ENCODE results near the gene IKZF2.

The IKZF2 gene

DNA sequence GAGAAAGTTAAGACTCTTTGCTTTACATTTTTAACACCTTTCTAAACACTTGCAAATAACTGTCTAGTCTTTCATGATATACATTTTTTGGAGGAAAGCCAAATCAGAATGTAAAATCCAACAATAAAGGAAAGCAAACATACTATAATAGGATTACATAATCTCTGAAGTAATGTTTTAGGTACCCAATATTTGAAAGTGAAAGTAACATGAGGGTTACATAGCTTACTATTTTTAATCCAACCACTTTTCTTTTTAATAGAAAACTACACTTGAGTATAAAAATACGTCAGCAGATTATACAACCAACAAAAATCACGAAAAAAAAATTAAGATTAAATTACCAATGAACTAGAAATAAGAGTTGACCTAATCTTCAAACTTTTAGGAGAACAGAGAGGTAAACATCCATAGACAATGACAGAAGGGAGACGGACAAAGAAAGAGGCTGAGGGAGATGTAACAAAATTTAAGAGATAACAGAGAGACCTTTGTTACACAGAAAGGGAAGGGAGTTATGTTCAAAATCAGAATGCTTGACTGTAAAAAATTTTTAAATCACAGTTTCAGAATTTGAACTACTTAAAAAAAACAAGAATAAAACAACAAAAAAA, 150.0 kb downstream of the IKZF2 start:
- no peak for DNase-seq (ENCODE audit: low read depth)

DNA sequence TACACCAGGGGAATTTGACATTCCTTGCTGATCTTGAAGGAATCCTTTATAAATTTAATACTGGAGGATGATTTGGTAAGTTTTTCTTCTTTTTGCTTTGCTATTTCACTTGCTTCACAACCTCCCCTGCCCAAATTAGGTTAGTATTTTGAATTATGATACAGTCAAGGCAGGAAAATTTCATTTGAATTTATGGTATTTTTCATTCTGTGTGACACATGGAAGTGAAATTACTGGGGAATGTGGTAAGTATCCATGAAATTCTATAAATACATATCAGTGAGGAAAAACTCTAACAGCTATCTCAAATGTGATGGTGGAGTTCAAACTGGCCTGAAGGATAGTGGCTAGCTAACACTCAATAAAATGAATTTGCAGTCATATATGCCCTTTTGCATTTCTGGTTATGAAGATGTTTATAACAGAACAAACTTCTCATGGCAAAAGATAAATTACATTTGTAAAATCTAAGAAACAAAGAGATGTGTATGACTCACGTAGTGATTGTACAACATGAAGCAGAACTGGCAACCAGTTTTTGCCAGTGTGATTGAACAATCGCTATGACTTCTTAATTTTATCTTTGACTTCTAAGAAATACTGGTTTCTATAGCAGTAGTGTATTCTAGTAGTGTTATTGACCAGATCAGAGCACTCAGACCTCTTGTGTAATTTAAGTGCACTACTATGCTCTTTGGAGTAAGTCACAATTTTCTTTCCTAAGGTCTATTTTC, 152.6 kb downstream of the IKZF2 start:
- no peak for DNase-seq (ENCODE audit: low read depth)

DNA sequence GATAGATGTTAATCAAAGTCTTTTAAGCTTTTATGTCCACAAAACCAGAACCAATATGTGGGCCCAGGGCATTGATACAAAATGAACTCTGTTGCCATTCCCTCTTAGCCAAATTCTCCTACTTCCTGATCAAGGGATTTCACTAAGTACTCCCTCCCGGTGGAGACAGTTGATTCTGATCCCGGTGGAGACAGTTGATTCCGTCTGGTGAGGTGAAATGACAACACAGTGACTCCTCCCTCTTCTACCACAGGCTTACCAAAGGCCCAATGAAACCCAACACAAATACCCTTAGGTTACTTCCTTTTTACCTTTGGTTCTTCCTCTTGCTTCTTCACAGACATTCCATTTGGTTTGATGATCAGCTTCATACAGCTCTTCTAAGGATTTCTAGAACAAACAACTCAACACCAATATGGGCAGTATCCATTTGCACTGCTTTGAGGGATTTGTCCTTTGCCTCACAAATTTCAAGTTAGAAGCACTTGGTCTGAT, 153.8 kb downstream of the IKZF2 start:
- no peak for DNase-seq (ENCODE audit: low read depth)

DNA sequence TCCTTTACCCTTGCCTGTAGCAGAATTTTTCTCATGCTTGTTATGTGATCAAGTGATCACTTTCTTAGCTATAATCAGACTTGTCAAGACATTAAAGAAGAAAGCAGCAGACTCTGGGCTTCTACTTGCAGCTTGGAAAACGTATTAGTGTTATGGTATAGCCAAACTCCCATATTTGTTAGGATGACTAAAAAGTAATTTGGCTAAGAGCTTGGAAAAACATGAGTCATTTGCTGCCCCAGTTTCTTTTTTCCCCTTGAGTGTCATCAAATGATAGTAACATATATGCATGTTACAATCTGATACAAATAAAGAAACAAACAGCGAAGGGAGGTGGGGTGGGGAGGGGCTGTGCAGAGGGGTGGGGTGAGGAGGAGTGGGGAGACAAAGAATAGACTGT, 155.5 kb downstream of the IKZF2 start:
- no peak for DNase-seq (ENCODE audit: low read depth)

DNA sequence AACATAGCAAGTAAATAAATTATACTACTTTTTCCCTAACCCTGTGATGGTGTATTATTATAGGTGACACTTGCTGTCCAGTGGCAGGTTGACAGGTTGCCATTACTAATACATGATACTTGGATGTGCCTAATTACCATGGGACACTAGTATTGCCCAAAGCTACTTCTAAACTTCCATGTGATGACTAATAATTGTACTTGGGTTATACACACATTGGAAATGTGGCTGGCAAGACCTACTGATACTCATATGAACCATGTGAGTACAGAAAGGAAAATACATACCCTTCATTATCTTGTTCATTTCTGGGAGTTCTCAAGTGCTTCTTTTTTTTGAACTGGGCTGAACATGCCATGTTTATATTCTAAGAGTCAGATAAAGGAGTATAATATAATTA, 156.4 kb downstream of the IKZF2 start:
- DNase-seq (ENCODE audit: low read depth) = no peak

DNA sequence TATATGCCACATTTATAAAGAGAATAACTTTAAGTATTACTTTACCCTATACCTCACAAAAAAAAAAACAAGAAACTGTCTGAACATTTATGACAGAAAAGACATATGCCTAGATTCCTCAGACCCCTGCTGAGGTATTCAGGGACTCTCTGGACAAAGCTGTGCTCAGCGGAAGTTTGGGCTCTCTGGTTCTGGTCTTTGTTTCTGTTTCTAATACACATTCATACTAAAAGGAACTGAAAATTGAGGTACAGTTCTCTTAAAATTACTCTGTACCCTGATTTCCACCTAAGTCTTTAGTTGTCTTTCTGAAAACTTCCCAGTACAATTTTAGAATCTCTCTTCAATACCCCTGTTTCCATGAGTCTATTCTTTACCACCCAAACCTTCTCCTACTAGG, 160.3 kb downstream of the IKZF2 start:
- DNase-seq (ENCODE audit: low read depth) = no peak

DNA sequence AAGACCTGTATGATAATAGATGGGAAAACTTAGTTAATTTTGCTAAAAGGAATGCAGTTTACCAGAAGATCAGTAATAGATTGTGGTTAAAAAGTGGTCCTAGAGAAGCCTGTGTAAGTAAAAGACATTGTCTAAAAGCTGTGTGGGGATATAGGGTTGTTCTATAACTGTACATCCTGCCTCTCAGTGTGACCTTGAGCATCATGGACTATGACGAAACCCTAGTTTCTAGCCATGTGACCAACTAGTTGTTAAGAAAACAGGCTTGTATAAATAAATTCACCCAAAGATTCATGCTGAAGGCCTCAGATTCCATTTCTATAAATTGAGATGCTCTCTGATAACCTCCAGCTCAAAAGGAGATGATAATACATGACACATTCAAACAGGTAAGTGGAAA, 160.7 kb downstream of the IKZF2 start:
- DNase-seq (ENCODE audit: low read depth) = no peak

DNA sequence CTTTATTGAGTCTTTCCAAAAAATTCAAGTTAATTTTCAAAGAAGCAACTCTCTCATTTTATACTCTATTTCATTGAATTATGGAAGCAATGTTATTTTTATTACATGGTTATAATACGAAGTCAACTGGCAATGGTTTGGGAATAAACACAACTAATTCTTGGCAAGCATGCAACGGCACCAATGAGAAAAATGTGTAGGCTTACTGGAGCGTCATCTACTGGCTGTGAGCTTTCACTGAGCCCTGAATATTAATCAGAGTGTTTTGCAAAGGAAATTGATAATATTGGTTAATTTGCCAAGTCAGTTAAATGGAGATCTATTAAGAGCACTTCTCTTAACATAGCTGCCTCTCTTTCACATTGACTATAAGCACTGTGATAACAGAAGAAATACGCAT, 163.9 kb downstream of the IKZF2 start:
- DNase-seq (ENCODE audit: low read depth) = no peak

DNA sequence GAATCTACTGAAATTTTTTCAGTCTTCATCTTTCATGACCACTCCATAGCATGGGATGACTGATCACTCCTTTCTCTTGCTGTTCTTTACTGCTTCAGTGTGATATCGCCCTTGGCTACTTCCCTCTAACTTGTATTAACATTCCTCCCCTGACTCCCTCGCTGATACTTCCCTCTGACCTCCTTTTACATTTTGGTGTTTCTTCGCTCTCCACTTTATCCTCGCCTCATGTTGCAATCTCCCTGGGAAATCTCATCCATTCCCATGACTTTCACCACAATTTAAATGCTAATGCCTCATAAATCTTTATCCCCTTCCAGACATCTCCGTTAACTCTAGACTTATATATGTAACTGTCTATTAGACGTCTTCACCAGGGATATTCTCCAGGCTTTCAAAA, 167.3 kb downstream of the IKZF2 start:
- DNase-seq (ENCODE audit: low read depth) = no peak

DNA sequence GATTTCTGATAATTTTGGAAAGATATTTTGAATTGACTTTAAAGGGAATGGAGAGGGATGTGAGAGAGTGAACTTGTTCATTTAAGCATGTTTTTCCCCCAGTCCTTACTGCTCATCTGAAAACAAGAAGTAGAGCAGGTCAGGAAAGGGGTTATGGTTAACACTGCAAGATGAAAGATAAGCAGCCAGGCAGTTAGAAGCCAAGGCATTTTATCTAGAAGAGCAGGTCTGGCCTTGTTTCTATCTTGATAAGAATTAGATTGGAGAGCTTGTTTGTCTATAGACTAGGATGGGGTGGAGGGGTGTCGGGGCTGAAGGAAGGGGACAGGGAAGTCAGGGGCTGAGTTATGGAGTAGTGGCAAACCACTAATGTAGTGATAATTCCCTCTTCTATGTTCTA, 171.6 kb downstream of the IKZF2 start:
- DNase-seq (ENCODE audit: low read depth) = no peak

DNA sequence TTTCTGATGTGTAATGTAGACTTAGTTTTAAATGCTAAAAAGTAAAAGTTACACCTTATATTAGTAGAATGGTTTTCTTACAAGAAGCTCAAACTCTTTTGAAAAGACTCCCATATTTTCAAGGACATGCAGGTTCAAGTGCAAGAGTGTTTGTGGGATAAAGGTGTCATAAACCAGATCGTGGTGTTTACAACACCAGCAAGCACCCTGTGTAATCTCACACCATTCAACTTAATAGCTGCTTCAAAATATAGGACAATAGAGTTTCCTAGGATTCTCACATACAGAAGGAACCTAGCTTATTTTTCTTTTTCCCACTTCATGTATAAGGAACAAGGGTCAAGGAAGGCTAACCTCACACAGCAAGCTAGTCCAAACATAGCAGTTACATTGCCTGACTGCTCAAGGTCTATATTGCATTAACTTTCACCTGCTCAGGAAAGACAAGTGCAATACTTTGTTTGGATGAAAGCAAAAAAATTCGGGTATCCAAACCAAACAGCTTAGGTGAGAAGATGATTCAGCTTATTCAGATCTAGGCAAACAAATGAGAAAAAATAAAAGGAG, 172.3 kb downstream of the IKZF2 start:
- no peak for DNase-seq (ENCODE audit: low read depth)

DNA sequence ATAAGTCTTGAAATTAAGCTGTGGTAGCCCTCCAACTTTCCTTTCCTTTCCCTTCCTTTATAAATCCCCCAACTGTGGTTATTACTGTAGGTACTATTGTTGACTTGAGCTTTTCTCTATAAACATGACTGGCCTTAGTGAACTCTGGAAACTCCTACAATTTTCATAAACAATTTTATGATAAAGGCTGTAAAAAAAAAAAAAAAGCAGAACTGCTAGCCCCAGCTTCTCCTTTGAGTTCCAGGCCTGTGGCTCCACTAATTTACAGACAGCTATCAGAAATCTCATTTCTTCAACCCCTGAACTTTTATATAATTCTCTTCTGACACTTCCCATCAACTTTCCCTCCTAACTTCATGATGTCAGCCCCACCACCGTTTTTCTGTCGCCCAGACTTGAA, 174.3 kb downstream of the IKZF2 start:
- DNase-seq (ENCODE audit: low read depth) = no peak

DNA sequence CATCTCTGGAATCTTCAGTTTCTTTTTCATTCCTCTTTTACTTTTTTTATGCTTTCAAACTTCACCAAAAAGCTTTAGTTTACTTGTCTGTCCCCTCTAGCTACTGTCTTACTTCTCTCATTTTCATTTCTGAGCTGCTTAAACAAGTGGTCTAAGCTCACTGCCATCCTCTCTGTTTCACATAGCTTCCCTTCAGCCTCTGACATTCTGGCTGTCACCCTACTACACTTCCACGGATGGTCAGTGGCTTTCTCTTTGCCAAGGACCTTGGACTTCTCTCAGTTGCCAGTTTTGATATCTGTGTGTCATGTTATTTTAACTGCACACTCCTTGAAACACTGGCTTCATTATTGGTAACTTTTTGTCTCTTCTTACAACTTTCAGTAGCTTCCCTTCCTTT, 176.1 kb downstream of the IKZF2 start:
- DNase-seq (ENCODE audit: low read depth) = no peak

DNA sequence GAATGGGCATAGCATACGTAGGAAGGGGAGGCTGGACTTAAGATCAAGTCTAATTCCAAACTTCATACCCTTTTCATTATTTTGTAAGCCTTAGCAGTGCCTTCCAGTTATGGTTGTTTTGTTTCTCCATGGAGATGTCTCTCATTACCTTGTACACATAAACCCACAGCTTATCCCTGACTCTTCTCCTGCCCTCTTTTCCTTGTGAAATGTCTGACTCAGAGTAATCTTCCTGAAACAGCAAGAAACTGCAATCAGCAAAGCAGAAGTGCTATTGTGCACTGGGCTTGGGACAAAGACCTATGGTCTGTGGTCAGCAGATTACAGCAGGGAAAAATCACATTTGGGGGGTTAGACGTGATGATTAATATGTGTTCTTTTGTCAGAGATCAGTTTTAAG, 176.7 kb downstream of the IKZF2 start:
- no peak for DNase-seq (ENCODE audit: low read depth)

DNA sequence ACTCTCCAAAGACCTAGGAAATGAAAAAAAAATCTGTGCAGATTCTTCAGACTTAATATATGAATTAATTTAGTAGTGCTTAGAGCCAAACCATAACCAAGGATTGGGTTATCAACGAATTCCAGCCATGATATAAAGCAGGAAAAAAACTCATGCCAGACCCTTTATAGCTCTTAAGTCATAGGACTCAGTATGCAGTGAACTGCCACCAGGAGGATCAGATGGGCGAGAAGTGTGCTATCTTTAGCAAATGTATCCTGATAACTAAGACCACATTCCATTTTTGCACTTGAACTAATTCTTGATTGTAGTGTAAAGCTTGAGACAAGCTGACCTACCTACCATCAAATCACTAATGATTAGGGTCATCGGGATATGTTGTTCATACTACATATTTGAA, 178.1 kb downstream of the IKZF2 start:
- DNase-seq (ENCODE audit: low read depth) = no peak

DNA sequence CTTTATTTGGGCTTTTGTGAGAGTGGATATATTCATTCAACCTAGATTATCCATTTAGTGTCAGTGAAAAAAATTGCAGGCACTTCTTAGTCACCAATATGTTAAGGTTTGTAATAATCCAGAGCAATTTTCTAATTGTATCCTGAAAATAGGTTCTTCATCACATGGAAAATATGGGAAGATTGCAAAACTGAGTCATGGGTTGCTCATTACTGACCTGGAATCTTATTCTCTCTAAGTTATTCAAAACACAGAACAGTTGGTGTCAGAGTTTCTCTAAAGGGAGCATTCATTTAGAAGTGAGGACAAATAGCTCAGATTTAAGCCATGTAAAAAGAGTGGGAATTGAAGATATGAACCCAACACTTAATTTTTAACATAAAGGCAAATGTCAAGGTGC, 181.3 kb downstream of the IKZF2 start:
- no peak for DNase-seq (ENCODE audit: low read depth)

DNA sequence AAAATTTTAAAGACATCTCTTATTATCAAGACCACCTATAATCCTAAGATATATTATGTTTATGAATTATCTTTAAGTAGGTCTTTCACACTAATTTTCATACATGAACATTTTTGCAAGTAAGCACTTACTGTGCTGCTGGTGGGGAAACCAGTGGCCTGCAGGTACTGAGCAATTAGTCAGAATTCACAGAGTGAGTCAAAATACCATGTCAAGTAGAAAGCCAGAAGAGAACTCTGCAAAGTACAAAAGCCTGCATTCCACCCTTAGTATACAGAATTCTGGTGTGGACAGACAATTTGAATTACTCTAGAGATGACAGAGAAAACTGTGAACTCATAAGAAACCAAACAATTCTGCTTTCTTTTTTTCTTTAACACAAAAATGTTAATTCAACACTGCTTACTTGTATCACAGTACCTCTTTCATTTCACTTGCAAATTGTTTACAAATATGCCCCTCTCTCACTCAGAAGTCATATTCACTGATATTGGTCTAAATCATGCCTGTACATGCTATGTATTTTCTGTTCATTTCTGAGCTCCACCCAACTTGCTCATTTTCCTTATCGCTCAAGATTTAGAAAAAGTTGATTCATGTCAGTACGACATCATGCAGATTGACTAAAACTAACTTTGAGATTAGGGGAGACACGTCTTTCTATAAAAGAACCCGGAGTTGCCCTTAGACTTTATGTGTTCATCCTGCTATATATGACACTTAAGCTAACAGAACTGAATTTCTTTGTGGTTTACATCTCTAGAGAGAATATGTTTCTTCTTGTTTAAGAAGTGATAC, 182.9 kb downstream of the IKZF2 start:
- no peak for DNase-seq (ENCODE audit: low read depth)

DNA sequence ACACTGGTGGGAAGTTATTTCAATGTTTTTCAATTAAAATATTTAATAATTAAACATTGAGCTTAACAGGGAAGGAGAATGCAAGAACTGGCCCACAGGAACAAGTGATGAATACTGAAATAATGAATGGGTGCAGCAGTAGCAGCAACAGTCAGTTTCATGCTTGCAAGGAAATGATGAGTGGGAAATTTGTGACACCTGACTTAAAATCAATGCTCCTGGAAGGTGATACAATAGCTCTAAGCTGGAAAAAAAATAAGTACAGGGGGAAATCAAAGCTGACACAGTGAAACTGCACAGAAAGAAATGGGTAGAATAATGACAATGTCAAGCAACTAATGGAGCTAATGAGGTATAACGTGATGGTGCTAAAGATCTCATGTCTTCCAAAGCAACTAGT, 184.5 kb downstream of the IKZF2 start:
- no peak for DNase-seq (ENCODE audit: low read depth)

DNA sequence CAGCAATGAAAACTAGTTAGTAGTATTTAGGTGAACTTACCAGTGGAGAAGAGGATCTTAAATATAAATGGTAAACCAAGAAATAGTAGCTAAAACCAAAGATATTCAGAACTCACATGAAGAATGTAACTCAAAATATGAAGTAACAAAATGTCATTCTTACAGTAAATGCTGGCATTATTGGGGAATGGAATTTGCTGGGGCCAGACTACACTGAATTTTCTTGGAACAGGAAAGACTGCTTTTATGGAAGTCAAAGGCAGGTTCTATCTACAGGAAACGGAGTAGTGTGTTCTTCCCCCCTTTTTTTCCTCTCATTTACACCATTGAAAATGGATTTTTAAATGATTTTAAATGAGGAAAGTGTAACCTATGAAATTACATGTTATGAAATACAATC, 188.7 kb downstream of the IKZF2 start:
- DNase-seq (ENCODE audit: low read depth) = no peak

DNA sequence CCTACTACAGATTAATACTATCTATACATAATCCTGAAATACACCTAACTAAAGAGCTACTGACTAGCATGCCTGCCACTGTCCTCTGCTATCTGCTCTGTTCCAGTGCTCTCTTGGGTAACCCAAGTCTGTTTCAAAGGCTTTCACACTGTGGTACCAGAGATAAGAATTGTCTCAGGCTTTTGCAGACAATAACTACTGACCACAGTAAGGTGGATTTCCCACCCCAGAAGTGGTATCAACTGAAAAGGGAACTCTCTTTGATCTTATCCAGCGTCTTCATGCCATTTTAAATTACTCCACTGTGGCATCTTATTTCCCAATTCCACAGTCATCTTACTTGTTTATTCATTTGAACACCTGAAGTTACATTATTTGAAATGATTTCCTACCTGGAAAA, 190.2 kb downstream of the IKZF2 start:
- no peak for DNase-seq (ENCODE audit: low read depth)

DNA sequence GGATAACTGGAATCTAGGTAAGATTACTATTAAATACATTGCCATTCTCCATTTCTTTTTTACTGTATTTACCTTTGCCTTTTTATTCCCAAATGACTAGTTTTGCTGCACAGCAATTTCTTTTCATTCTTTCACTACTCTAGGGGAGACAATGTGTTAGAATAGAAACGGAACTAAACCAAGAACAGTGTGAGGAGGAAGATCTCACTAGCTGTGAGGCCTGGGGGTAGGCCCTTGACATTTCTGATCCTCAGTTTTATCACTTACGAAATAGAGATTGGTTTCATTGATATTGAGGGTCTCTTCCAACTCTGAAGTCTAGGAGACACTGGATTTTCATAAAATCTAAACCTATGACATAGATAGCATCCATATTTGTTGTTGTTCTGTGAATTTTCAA, 191.1 kb downstream of the IKZF2 start:
- no peak for DNase-seq (ENCODE audit: low read depth)

DNA sequence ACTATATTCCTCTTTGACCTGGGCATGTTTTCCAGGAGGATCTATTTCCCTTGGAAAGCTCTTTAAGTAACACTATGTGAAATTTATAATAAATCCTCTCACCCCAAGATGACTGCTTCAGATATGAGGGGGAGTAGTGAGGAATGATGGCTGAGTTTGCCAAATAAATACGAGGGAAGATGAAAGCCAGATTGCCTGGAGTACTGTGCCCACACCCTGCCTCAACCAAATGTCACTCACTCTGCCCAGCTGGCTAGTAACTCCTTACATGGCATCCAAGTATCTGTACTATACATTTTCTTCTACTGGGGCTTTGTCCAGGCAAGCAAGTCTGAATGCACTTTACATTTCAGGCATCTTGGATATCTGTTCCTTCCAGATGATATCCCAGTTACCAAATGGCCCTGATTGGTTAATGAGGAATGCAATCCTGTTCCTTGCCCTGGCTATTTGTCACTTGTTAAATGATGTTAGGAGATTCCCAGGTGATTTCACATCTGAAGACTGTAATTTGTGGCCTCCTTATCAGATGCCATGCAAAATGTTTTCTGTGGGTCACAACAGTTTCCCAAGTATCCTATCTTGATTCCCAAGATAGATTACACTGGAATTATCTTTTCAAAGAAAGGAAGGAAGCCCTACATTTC, 191.8 kb downstream of the IKZF2 start:
- no peak for DNase-seq (ENCODE audit: low read depth)
